RWPE1 (cell line): Measurements from ENCODE around the gene KRTAP6-1.

ENCODE experiments used
- CTCF ChIA-PET: fragments of 350-600 bp; sonication (Branson Sonifier 250); formaldehyde crosslinking; extraction: SDS; loops from one replicate; lab custom pipeline; 2021; lab: Yijun Ruan, JAX
- POLR2A ChIA-PET: fragments of 400-600 bp; formaldehyde crosslinking; extraction: SDS; loops from one replicate; lab custom pipeline; 2020; ENCODE audit warnings: antibody characterized with exemption; ENCODE audit not compliant: low non-redundant PET; lab: Yijun Ruan, JAX
- DNase-seq: peaks from one replicate; pipeline ENCODE4 v3.0.0; 2012; ENCODE audit warnings: low spot score
- H3K27ac ChIP-seq: fragments of 450-650 bp; 2 replicates; pipeline ENCODE4 v1.5.1; 2017
- CTCF ChIP-seq: fragments of 450-650 bp; conservative IDR thresholded peaks from 2 replicates; pipeline ENCODE4 v1.5.1; 2017; ENCODE audit warnings: low read depth, mild to moderate bottlenecking

The KRTAP6-1 gene

GRCh38 chr21:30592140-30592539 is 21.6 kb downstream of the KRTAP6-1 start, which contains the start of gene KRTAP6-3:
KRTAP6-3 (plus strand) TSS chr21:30592440; CDS start chr21:30592446, 6 bp downstream.
- DNase-seq = no peak
- no peak within 1 kb of the TSS for H3K27ac ChIP-seq
- no peak for TF ChIP-seq CTCF
- CTCF ChIA-PET = no interaction called here
- POLR2A ChIA-PET = no interaction called here

GRCh38 chr21:30590297-30590696 is 23.4 kb downstream of the KRTAP6-1 start, which contains the start of gene KRTAP22-2:
KRTAP22-2 (minus strand) TSS chr21:30590397.
- CTCF ChIA-PET = no interaction called here
- no peak for TF ChIP-seq CTCF
- no peak within 1 kb of the TSS for H3K27ac ChIP-seq
- POLR2A ChIA-PET = no interaction called here
- DNase-seq = no peak

- no peak overlapping the region for H3K27ac ChIP-seq
- no peak for DNase-seq
- POLR2A ChIA-PET = no interaction called here
- CTCF ChIA-PET = no interaction called here
- TF ChIP-seq CTCF = no peak
Measured at GRCh38 chr21:30582870-30583269, 30.9 kb downstream of the KRTAP6-1 start.

- no peak for TF ChIP-seq CTCF
- H3K27ac ChIP-seq = no peak overlapping the region
- ChIA-PET POLR2A (no interaction called here), CTCF (no interaction called here)
- DNase-seq = no peak
Measured at GRCh38 chr21:30580132-30580531, 33.6 kb downstream of the KRTAP6-1 start.

- no peak for DNase-seq
- H3K27ac ChIP-seq = no peak overlapping the region
- ChIA-PET CTCF (no interaction called here), POLR2A (no interaction called here)
- TF ChIP-seq CTCF = no peak
Measured at GRCh38 chr21:30579346-30579745, 34.4 kb downstream of the KRTAP6-1 start.

- POLR2A ChIA-PET = no interaction called here
- CTCF ChIA-PET = no interaction called here
- no peak for TF ChIP-seq CTCF
- no peak overlapping the region for H3K27ac ChIP-seq
- DNase-seq = no peak
Measured at GRCh38 chr21:30577766-30578165, 36.0 kb downstream of the KRTAP6-1 start.

- no peak overlapping the region for H3K27ac ChIP-seq
- no peak for TF ChIP-seq CTCF
- ChIA-PET POLR2A (no interaction called here), CTCF (interaction anchor here (0.5 kb wide), 1 partner anchor 12 kb away, joined by 4 read pairs; no protein-coding TSS in a partner anchor)
- DNase-seq = no peak
Measured at GRCh38 chr21:30567617-30568016, 46.1 kb downstream of the KRTAP6-1 start.
